HPDE6-E6E7 (cell line): Measurements from ENCODE around the gene ACOT11.

Experiments
- DNase-seq: peaks from one replicate; pipeline ENCODE4 v3.0.0; 2011; ENCODE audit warnings: missing footprints; ENCODE audit errors: extremely low spot score

Gene ACOT11

DNA sequence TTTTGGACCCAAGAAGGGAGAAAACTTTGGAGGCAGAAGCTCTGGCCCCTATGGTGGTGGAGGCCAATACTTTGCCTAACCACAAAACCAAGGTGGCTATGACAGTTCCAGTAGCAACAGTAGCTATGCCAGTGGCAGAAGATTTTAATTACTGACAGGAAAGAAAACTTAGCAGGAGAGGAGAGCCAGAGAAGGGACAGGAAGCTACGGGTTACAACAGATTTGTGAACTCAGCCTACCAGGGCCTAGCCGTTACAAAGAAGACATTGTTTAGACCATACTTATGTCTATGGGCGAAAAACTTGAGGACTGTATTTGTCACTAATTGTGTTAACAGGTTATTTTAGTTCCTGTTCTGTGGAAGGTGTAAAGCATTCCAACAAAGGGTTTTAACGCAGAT lies 10.4 kb upstream of the ACOT11 start:
- no peak for DNase-seq

GRCh38 chr1:54538538-54538937 lies 9.5 kb upstream of the ACOT11 start:
- no peak for DNase-seq

DNA sequence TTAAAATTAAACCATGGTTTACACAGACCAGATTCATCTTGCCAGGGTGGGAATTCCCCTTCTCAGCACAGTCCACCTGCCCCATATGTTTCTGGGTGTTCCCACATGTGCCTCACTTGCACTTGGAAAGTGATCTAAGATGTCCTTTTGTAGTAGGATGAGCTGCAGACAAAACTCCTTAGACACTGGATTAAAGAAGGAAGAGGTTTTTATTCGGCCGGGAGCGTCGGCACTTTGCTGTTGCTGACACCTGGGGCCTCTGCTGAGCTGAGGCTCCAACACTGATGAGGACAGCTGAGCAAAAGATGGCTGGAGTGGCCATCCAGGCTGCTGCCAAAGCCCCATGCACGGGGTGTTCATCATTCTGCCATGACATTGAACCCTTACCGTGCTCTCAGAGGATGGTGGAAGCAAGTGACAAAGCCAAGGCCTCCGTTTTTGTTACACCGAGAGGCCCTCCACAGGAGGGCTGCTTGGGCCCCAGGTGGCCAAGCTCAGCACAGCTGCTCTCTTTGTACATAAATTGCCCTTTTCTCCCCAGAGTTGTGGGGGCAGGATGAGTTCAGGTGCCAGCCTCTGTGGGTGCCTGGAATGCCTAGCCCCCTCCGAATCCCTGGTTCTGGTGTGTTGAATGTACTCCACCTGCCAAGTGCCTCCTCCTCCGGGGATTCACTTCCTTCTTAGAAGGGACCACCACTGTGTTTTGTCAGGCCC lies 7.3 kb upstream of the ACOT11 start:
- no peak for DNase-seq

GRCh38 chr1:54542120-54542961 lies 5.7 kb upstream of the ACOT11 start:
- peak; percentile 94 for DNase-seq

- no peak for DNase-seq
Observed at GRCh38 chr1:54542962-54543539, 5.0 kb upstream of the ACOT11 start.

DNA sequence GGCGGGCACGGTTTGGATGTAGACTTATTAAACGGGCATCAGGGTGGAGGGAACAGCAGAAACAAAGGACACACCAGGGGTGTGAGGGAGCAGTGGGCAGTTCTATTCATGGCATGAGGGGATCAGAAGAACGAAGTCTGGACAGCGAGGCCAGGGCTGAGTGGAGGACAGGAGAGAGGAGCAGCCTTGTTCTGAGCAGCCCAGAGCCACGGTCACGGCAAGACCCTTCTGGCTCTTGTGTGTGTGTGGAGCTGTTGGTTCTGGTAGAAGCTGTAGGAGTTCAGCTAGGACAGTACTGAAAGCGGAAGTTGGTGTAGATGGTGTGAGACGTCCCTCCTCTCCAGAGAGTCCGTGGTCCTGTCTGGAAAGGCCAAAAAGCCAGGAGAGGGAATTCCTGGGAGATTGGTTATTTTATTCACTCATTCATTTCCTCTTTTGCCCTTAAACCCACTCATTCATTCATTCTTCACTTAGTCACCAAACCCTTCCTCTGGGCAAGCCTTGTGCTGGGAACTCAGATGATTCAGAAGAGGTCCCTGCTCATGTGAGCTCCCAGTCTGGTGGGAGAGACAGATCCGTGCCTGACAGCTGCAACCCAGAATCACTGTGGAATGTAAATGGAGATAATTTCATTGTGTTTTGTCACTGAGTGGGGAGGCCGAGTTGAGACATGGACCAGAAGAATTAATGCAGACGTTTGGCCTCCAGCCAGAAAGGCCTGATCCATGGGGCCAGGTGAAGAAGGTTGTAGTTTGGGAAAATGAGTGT lies 4.1 kb upstream of the ACOT11 start:
- no peak for DNase-seq

DNA sequence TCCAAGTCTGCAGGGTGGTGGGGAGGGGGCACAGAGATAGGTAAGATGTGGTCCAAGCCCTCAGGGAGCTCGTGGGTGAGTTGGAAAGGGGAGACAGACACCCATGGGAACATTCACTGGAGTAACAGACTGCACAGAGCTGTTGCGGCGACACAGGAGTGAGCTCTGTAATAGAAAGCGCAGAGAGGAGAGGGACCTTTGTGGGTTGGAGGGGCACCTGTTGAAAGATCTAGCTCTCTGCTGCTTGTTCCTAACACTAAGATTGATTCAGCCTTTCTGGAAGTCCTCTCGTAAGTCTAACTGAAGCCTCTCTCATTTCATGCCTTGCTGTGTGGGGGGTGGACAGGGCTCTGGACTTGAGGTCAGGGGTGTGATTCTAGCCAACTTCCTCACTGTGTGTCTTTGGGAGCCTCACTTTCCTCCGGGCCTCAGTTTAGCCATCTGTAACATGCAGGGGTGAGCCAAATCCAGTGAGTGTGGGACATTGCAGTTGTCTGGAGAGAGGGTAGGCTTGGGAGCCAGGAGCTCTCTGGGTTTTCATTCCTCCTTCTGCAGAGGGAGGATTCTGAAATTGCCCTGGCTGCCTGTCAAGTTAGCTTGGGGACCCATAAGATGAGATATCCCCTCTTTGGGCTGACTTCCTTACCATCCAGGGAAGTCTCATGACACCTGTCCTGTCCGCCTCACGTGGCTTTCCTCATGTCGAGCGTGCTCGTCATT lies 2.0 kb upstream of the ACOT11 start:
- DNase-seq = no peak

GRCh38 chr1:54546651-54547401 lies 1.2 kb upstream of the ACOT11 start:
- DNase-seq = no peak

- DNase-seq = no peak
Observed at GRCh38 chr1:54548389-54549044, 489 bp downstream of the ACOT11 start.

GRCh38 chr1:54549181-54549924 lies 1.3 kb downstream of the ACOT11 start:
- no peak for DNase-seq

DNA sequence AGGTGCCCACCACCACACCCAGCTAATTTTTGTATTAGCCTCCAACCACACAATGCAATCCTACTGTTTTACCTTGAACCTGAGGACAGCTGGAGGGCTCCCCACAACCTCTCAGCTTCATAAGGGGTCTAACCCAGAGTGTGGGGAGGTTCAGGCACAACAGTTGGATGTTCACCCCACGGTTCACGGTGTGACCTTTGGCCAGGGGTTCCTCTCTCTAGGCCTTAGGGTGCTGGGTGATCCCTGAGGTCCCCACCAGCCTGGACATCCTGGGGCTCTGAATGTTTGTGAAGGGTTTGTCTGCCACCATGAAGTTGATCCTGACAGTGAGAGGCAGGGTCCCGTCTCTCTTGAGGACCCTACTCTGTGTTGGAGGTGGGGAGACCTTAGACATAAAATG lies 3.9 kb downstream of the ACOT11 start:
- no peak for DNase-seq

GRCh38 chr1:54553602-54554313 lies 5.7 kb downstream of the ACOT11 start:
- DNase-seq = no peak

- DNase-seq = no peak
Observed at GRCh38 chr1:54556110-54556509, 8.1 kb downstream of the ACOT11 start.

- DNase-seq = no peak
Observed at GRCh38 chr1:54557671-54558355, 9.8 kb downstream of the ACOT11 start.

- no peak for DNase-seq
Observed at GRCh38 chr1:54558434-54559030, 10.5 kb downstream of the ACOT11 start.

- no peak for DNase-seq
Observed at GRCh38 chr1:54559111-54559548, 11.1 kb downstream of the ACOT11 start.

GRCh38 chr1:54559771-54560231 lies 11.8 kb downstream of the ACOT11 start:
- no peak for DNase-seq
